Epithelial cell of proximal tubule (primary cell): Measurements from ENCODE around the gene GPR158. TPM values are rescaled to one million over a fixed set of nuclear protein-coding genes. Genes with fewer than 3 reads are reported as not detected.

Experiments
- DNase-seq: peaks from one replicate; pipeline ENCODE4 v3.0.0-alpha.2; 2011; ENCODE audit warnings: low read depth
- H3K4me3 ChIP-seq: 2 replicates; pipeline ENCODE4 v1.5.1; 2011; ENCODE audit warnings: low read depth, mild to moderate bottlenecking, low read length
- CTCF ChIP-seq: conservative IDR thresholded peaks from 2 replicates; pipeline ENCODE4 v1.5.1; 2012; ENCODE audit warnings: low read depth, mild to moderate bottlenecking, low read length
- total RNA-seq: library from RNA; depleted of rRNA; stranded (reverse); fragments of >200 nt; gene quantifications from 2 replicates; pipeline ENCODE4 v1.2.3, GENCODE V29; 2015

The GPR158 gene
- total RNA-seq, 1 donor from 2014 or later, result not detected

GRCh38 chr10:25177093-25177753, 2.4 kb downstream of the GPR158 start:
- DNase-seq, result no peak
- TF ChIP-seq CTCF, result no peak

DNA sequence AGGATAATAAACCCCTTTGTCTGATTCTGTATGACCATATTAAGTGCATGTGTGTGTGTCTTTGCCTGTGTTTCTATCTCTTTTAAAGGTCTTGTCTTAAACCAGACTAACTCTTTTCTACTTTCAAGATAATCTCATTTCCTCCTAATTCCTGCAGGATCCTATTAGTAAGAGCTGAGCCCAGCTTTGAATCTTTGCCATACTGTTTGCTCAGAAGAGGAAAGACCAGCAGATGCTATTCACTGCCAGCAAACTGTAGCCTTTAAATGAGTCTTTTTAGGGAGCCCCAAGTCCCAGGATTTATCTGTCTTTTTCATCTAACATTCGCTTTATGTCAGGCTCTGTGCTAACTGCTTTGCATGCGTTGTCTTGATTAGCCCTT, 2.9 kb downstream of the GPR158 start:
- no peak for TF ChIP-seq CTCF
- H3K4me3 ChIP-seq, result no peak overlapping the region
- no peak for DNase-seq

More at GRCh38 chr10:25177093-25177753, 2.4 kb downstream of the GPR158 start:
- no peak overlapping the region for H3K4me3 ChIP-seq

GRCh38 chr10:25178411-25178810, 3.6 kb downstream of the GPR158 start:
- TF ChIP-seq CTCF, result no peak
- DNase-seq, result no peak
- H3K4me3 ChIP-seq, result no peak overlapping the region

DNA sequence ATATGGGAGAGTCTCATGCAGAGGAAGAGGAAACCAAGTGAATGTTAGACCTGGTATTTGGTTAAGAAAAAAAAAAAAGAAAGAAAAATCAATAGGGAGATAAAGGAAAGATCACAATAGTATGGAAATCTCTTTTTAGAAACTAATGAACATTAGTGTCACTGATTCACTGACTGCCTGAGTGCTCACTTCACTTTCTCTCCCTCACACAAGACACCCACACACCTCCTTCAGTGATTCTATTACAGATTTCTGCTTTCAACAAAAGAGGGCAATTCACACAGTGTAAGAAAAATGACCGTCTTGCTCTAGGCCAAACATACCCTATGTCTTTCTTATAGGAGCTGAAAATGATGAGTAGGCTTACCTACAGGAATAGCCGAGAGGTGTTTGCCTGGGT, 6.0 kb downstream of the GPR158 start:
- no peak for DNase-seq
- no peak overlapping the region for H3K4me3 ChIP-seq
- no peak for TF ChIP-seq CTCF

DNA sequence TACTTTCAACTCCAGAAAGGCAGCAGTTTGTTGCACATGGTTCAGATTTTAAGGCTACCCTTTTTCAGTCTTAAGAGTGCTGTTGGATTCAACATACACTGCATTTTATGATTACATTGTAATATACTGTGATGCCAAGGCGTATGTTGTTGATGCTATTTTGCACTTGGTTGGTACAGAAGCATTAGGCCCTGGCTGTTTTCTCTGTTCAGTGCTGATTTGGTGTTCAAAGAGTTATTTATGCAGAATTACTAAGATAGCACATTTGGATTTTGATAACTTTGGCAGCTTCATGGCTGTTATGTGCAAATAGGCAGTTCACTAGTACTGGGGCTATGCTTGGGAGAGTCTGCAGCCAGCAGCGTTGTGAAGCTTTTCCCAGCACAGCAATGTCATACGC, 7.8 kb downstream of the GPR158 start:
- no peak overlapping the region for H3K4me3 ChIP-seq
- DNase-seq, result no peak
- no peak for TF ChIP-seq CTCF

DNA sequence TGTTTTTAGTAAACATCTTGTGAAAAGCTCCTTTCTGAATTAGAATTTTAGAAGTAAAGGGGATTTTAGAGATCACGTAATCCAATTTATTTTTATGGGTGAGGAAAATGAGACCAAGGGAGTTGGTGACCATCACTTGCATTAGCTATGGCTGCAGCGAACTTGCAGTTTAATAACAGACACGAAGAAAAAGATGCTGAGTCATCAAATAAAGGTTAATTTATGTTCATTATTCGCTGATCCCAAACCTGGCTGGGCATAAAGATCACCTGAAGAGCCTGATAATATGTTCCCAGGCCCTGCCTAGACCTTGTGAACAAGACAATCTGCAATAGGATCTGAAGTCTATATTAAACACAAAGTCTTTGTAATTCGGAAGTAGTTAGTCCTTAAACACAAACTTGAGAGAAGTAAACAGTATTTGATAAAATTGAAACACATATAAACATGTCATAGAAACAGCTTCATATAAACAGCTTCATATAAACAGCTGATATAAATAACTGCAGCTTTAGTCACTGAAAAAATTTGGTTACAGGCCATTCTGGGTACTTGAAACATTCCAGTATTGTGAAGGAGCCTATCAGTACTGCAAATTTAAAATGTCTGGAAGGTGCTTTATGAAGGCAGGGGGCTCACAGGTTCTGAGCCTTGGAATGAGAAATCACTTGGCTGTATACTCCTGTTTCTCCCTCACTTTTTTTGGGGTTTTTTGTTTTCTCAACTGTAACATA, 16.5 kb downstream of the GPR158 start:
- no peak for TF ChIP-seq CTCF
- no peak for DNase-seq
- no peak overlapping the region for H3K4me3 ChIP-seq

- TF ChIP-seq CTCF, result no peak
These were observed 23.4 kb downstream of the GPR158 start for GRCh38 chr10:25198151-25198550.

More at GRCh38 chr10:25198151-25198550, 23.4 kb downstream of the GPR158 start:
- no peak overlapping the region for H3K4me3 ChIP-seq
- no peak for DNase-seq
